Epidermal melanocyte (primary cell): Measurements from ENCODE around the gene FAM53B.
A peak's percentile ranks its signal among the peaks of the same experiment; 100 is the strongest.

Experiments used
- DNase-seq: peaks from one replicate; pipeline ENCODE4 v3.0.0; 2011; ENCODE audit warnings: low spot score; ENCODE audit not compliant: insufficient read length

FAM53B gene

GRCh38 chr10:124697837-124698544, 46.2 kb downstream of the FAM53B start:
- no peak for DNase-seq

GRCh38 chr10:124697443-124697836, 46.7 kb downstream of the FAM53B start:
- no peak for DNase-seq

- peak; percentile 86 for DNase-seq
These were observed 47.5 kb downstream of the FAM53B start for GRCh38 chr10:124696446-124697392.

GRCh38 chr10:124695259-124695658, 48.9 kb downstream of the FAM53B start:
- no peak for DNase-seq

GRCh38 chr10:124694481-124695220, 49.5 kb downstream of the FAM53B start:
- no peak for DNase-seq

- no peak for DNase-seq
These were observed 50.3 kb downstream of the FAM53B start for GRCh38 chr10:124693801-124694416.

GRCh38 chr10:124693396-124693795, 50.8 kb downstream of the FAM53B start:
- no peak for DNase-seq

- DNase-seq: no peak
These were observed 52.1 kb downstream of the FAM53B start for GRCh38 chr10:124692100-124692446.

- no peak for DNase-seq
These were observed 52.6 kb downstream of the FAM53B start for GRCh38 chr10:124691421-124692099.

- DNase-seq: no peak
These were observed 53.2 kb downstream of the FAM53B start for GRCh38 chr10:124691002-124691401.

- no peak for DNase-seq
These were observed 54.2 kb downstream of the FAM53B start for GRCh38 chr10:124689911-124690498.

- no peak for DNase-seq
These were observed 55.1 kb downstream of the FAM53B start for GRCh38 chr10:124688889-124689670.

- DNase-seq: no peak
These were observed 55.8 kb downstream of the FAM53B start for GRCh38 chr10:124688386-124688785.

- DNase-seq: peak; percentile 75
These were observed 57.3 kb downstream of the FAM53B start for GRCh38 chr10:124686707-124687376.

- DNase-seq: no peak
These were observed 58.9 kb downstream of the FAM53B start for GRCh38 chr10:124685261-124685660.

GRCh38 chr10:124683814-124684213, 60.4 kb downstream of the FAM53B start:
- DNase-seq: no peak

GRCh38 chr10:124681626-124682552, 62.3 kb downstream of the FAM53B start:
- DNase-seq: no peak

GRCh38 chr10:124681091-124681490, 63.1 kb downstream of the FAM53B start:
- no peak for DNase-seq
